Fibroblast of skin of left biceps (primary cell): ENCODE measurements around the gene CHRM4.

Experiments
- DNase-seq, 2 experiments: peaks; one replicate each; pipeline ENCODE4 v3.0.0-alpha.2; 2013; ENCODE audit warnings: low read depth in 2 of 2

CHRM4 gene

GRCh38 chr11:46367244-46367915 lies 24.2 kb downstream of the CHRM4 start:
- no peak for DNase-seq

- no peak for DNase-seq
Measured at GRCh38 chr11:46366661-46367161, 24.9 kb downstream of the CHRM4 start.

- DNase-seq, result no peak
Measured at GRCh38 chr11:46366260-46366659, 25.3 kb downstream of the CHRM4 start.

GRCh38 chr11:46364791-46365190 lies 26.8 kb downstream of the CHRM4 start:
- DNase-seq, result no peak

DNA sequence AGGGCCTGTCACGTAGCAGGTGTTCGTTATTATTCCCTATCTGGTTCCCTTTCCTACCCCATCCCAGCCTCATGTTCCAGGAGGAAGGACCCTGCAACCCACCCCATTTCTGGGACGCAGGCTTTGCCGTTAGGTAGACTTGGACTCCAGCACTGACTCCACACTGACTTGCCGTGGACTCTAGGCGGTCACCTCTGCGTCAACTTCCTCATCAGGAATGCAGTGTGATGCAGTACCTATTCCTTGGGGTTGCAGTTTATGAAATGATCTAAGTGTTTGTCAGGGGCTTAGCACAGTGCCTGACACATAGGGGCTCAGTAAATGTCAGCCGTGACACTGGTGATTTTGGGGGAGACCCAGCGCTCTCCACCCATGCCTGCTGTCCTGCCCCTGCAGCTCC lies 27.5 kb downstream of the CHRM4 start:
- no peak for DNase-seq

DNA sequence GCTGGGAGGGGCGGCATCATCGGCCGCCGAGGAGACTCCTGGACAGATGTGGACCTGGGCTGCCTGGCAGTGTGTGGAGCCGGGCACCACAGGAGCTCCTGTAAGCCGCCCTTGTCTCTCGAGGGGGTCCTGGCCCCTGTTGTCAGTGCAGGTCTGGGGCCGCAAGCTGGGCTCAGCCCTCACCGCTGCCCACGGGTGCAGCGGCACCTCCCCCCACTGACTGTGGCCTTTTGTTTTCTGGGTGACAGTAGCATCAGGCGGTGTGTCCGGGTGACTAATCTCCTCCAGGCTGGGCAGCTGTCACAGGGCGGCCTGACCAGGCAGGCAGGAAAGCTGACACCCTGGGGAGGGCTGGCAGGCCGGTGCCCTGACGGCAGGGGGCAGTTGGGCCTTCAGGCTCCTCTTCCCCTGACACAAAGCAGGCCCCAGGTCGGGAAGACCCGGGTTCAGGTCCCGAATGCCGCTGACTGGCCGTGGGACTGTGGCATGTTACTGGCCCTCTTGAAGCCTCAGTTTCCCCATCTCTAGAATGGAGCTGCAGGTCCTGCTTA lies 28.0 kb downstream of the CHRM4 start:
- DNase-seq, result no peak

DNA sequence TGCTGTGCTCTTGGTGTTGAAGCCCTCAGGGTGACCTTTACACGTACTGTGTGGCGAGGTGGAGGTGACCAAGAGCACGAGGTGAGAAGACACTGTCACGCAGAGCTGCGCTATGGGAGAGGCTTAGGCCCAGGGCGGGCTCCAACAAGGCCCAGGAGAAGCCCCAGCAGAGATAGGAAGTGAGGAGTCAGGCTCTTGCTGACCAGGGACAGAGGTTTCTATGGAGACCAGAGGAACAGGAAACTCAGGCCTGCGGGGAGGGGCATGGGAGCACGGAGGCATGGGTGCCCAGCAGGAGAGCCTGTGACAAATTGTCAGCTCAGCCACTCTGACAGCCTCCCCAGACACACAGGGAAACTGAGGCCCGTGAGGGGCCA lies 28.6 kb downstream of the CHRM4 start:
- no peak for DNase-seq

DNA sequence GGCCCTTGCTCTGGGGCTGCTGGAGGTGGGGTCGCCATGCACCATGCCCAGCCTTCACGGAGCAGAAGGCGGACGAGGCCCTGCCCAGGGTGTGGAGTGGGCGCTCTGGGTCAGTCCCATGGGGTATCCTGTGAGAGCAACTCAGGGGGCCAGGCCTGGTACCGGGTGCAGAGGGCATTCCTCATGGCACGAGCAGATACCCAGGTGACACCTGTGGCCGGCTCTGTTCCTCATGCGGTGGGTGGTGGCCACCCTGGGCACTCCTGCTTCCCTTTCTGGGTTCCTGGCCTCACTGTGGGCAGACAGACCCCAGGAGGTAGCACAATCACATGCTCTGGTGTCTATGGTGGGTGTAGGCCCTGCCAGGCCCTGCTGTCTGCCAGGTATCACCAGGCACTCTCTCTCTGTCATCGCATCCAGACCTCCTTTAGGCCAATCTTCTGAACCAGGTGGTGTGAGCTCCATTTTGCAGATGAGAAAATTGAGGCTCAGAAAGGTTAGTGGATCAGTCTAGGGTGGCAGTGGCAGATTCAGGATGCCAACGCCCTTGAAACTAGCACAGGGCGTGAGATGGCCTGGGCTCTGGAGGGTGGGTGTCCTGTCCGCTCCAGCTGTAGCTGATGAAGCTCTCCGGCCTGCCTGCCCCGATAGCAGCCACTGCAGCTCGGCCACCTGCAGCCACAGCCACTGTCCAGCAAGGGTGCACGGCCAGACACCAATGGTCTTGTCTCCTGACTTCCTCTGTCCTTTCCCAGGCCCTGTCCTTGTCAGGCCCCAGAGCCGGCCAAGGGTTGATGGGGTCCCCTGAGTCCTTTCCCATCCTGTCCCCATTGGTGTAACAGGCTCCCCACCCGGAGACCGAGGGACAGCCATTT lies 29.2 kb downstream of the CHRM4 start:
- no peak for DNase-seq

GRCh38 chr11:46361283-46362155 lies 30.1 kb downstream of the CHRM4 start:
- no peak for DNase-seq

DNA sequence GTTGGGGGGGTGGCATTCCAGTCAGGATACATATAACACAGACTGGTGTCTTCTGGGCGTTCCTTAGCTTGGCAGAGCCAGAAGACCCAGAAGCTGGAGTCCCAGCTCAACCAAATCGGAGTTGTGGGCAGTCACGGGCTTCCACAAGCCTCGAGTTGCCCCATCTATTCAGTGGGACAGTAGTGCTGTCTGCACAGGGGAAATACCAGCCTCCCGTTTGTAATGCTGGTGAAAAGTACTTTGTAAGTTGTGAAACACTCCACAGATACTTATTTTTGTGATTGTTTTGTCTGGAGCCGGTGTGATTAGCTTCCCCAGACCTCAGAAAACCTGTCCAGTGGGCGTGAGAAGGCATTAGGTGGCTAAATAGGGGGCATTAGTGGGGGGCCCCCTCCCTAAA lies 30.7 kb downstream of the CHRM4 start:
- no peak for DNase-seq

DNA sequence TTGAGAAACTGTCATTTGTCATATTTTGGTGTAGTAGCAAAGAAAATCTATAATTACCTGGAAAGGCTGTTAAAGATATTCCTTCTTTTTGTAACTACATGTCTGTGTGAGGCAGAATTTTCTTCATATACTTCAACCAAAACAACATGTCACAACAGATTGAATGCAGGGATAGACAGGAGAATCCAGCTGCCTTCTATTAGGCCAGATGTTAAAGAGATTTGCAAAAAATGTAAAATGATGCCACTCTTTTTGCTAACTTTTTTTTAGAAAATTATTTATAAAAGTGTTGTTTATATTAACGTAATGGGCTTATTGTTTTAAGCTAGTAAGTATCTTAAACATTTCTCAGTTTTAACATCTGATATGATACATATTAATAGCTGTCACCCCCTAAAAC lies 31.6 kb downstream of the CHRM4 start:
- no peak for DNase-seq

DNA sequence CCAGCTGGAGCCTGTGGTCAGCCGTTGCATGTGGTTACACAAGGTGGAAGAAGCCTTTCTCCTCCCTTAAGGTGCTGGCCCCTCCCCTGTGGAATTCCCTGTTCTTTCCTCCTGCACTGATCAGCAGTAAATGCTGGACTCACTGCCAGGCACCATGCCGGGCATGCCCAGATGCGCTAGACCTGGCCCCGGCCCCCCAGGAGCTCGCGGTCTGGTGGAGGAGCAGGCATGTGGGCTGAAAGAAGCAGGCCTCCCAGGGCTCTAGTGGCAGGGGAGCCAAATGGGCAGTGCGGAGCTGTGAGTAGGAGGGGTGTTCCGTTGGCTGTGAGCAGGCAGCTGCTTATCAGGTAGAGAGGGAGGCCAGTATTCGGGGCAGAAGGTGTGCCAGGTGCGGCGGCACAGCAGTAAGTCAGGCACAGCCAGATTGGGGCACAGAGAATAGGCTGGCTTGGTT lies 34.1 kb downstream of the CHRM4 start:
- no peak for DNase-seq

DNA sequence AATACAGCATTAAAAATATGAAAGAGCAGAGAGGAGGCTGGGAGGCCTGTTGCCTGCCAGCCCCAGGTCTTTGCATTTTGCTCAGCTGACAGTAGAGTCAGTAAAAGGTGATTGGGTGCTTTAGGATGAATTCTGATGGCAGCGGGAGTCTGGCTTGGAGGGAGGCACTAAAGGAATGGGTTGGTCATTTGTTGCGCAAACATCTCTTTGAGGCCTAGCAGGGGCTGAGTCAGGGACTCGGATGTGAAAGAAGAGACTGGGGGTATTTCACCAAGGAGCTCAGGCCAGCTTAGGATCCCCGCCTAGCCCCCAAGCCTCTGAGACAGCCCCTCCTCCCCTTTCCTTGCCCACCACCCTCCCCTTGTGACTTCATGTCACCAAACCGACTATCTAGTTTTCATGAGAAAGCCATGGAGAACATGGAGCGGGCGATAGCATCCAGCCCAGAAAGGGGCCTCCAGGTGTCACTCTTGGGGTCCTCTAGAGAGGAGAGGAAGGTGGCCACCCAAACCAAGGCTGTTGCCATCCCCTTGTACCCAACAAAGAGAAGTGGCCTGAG lies 34.6 kb downstream of the CHRM4 start:
- no peak for DNase-seq

GRCh38 chr11:46353698-46354097 lies 37.9 kb downstream of the CHRM4 start:
- DNase-seq, result no peak

DNA sequence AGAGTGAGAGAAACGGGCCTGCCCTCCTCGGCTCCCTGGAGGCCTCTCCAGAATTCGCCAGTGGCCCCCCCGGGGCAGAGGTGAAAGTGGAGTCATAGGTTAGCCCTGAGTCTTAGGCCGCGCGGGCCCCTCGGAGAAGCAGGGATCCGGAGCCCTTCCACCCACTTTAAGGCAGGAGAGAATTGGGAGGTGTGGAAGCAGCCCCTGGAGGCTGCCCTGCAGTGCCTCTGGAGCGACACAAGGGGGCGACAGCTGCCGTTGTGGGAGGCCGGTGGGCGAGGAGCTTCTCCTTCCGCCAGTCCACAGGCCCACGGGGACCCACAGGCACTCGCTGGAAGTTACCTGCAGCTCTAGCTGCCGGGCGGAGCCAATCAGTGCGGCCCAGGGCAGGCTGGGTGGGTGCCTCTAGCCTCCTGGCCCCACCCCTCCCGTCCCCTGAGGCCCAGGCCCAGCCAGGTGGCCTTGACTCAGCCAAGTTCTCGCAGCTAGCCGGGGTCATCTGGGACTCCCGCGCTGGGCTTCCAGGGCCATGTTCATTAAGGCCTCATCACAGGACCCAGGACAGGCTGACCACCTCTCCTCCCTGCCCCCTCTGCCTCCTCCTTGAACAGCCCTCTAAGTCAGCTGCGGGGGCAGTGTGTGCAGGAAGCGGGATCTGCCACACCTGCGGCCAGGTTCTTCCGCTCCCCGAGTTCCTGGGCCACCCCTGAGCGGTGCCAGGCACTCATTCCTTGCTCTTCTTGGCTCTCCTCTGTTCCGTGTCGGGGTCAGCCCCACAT lies 39.3 kb downstream of the CHRM4 start:
- DNase-seq, result no peak

DNA sequence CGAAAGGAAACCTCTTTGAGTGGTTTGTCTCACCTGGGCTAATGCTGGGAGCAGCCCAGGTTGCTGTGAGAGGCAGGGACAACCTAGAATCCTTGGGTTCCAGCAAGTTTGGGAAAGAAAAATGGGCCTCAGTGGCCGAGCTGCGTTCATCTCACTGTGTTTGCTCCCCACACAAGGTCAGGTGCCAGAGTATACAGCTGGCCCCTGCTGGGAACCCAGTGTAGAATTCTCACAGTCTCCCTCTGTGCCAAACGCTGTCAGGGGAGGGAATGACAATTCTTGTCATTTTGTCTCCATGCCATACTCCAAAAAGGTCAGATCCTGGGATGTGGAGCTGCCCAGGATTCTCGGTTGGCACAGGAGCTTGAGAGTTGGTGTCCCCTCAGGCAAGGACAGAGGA lies 40.0 kb downstream of the CHRM4 start:
- no peak for DNase-seq

GRCh38 chr11:46351148-46351547 lies 40.4 kb downstream of the CHRM4 start:
- no peak for DNase-seq

- no peak for DNase-seq
Measured at GRCh38 chr11:46350695-46351094, 40.9 kb downstream of the CHRM4 start.

DNA sequence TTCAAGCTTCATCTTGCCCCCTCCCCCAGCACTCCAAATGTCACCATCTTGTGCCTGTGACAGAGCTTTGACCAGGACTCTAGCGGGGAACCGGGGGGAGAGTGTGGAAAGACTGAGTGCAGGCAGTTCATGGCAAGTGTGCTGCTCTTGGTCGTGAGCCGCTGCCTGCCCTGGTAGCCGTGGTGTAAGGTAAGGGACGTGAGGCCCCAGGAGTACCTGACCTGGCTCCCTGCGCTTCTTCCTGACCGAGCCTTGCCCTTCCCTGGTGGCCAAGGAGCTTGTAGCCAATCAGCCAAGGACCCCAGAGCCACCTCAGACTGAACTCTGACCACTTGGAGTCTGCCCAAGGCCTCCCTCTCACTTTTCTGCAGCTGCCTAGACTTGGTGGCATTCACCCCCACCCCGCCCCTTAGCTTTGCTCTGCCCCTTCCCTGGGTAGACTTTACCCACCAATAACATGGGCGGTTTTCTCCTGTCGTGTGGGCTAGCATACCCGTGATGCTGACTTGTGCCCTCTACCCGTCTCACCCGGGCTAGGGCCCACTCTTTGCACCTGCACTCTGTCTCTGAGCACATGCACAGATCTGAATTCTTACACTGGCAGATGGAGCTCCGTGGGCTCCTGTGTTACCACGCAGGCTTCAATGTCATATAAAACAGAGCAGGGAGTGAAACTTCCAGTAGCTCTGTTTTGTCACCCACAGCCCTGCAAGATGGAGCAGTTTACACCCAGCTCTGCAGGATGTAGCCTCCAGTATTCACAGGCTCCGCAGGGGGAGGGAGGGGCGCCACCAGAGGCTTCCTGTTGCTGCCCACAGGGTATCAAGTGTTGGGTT lies 42.8 kb downstream of the CHRM4 start:
- DNase-seq, result no peak
